Breast epithelium (tissue), 4 donors: Measurements from ENCODE around the gene ZMIZ1. TPM values are rescaled to one million over a fixed set of nuclear protein-coding genes. Genes with fewer than 3 reads are reported as not detected.
A peak's percentile ranks its signal among the peaks of the same experiment; 100 is the strongest.

Experiments
- DNase-seq, 2 donors: peaks; one replicate each; pipeline ENCODE4 v3.0.0-alpha.2; 2019; ENCODE audit warnings: low spot score in 2 of 2
- H3K27ac ChIP-seq, 2 donors: fragments of 200-600 bp; sonication (generic) in 1 of 2; one replicate each; pipeline ENCODE4 v1.5.1; 2016 to 2019; ENCODE audit warnings: mild to moderate bottlenecking in 1 of 2
- H3K27me3 ChIP-seq, 2 donors: fragments of 200-600 bp; sonication (generic) in 1 of 2; one replicate each; pipeline versions ENCODE4 v1.5.1 to v1.6.0; 2017 to 2019; ENCODE audit warnings: control low read depth in 1 of 2, mild to moderate bottlenecking in 1 of 2
- H3K36me3 ChIP-seq: fragments of 200-600 bp; one replicate; pipeline ENCODE4 v1.5.1; 2019
- H3K4me1 ChIP-seq, 2 donors: fragments of 200-600 bp; sonication (generic); one replicate each; pipeline ENCODE4 v1.5.1; 2016 to 2019; ENCODE audit warnings: control low read depth in 1 of 2
- H3K4me3 ChIP-seq, 3 donors: fragments of 200-600 bp; sonication (generic); 1 replicate in 2 of 3; 2 replicates in 1 of 3; pipeline ENCODE4 v1.5.1; 2016 to 2019; ENCODE audit warnings: mild to moderate bottlenecking in 3 of 3, moderate library complexity in 2 of 3
- H3K9me3 ChIP-seq, 2 donors: fragments of 200-600 bp; sonication (generic) in 1 of 2; one replicate each; pipeline ENCODE4 v1.5.1; 2016 to 2019; ENCODE audit warnings: control low read depth in 1 of 2
- CTCF ChIP-seq, 3 donors: fragments of 450-650 bp; IDR thresholded peaks; one replicate each; pipeline ENCODE4 v1.5.1; 2016 to 2017; ENCODE audit warnings: antibody characterized with exemption in 3 of 3, mild to moderate bottlenecking in 3 of 3, moderate library complexity in 3 of 3
- POLR2A ChIP-seq: fragments of 450-650 bp; IDR thresholded peaks from one replicate; pipeline ENCODE4 v1.6.1; 2016; ENCODE audit warnings: antibody characterized with exemption, mild to moderate bottlenecking, moderate library complexity
- POLR2AphosphoS5 ChIP-seq, 3 donors: sonication (generic); formaldehyde crosslinking; IDR thresholded peaks; one replicate each; pipeline ENCODE4 v1.6.1; 2017; ENCODE audit warnings: antibody characterized with exemption in 3 of 3
- intact Hi-C: fragments of 100-400 bp; cut with DNase I; formaldehyde crosslinking; loops from one replicate; pipeline ENCODE4 v1.15.1; 2023; ENCODE audit warnings: low total_unique reads
- total RNA-seq, 3 donors: library from RNA; depleted of rRNA; stranded (reverse); fragments of >200 nt; gene quantifications; one replicate each; pipeline ENCODE4 v1.1.0, GENCODE V29; 2016

The ZMIZ1 gene
- total RNA-seq, 3 donors from 2014 or later, result 34.4 to 63.7 (median 39.8) TPM

GRCh38 chr10:79229830-79230327 is 161.1 kb downstream of the ZMIZ1 start:
- Histone ChIP-seq H3K4me3 (no peak overlapping the region), H3K9me3 (no peaks in the 10 kb centered on the region), H3K4me1 (peaks cover 7 to 19% of the 10 kb centered on the region in 2 donors), H3K27ac (peak overlapping the region; percentile 76 to 82), H3K27me3 (no peaks in the 10 kb centered on the region), H3K36me3 (no peaks in the 10 kb centered on the region)
- TF ChIP-seq POLR2AphosphoS5 (IDR thresholded peaks at IDR 0.05) (no peak), POLR2A (no peak), CTCF (IDR thresholded peaks at IDR 0.05) (no peak)
- intact Hi-C loops, result no loop called here
- no peak for DNase-seq

- Histone ChIP-seq H3K4me1 (peaks cover 7 to 23% of the 10 kb centered on the region in 2 donors), H3K27ac (peak overlapping the region; percentile 76 to 82), H3K9me3 (no peaks in the 10 kb centered on the region), H3K4me3 (no peak overlapping the region), H3K27me3 (no peaks in the 10 kb centered on the region), H3K36me3 (no peaks in the 10 kb centered on the region)
- intact Hi-C loops, result no loop called here
- no peak for DNase-seq
- TF ChIP-seq POLR2AphosphoS5 (IDR thresholded peaks at IDR 0.05), result no peak
- no peak for TF ChIP-seq POLR2A
- TF ChIP-seq CTCF (IDR thresholded peaks at IDR 0.05), result no peak
Measured at GRCh38 chr10:79230328-79230830, 161.6 kb downstream of the ZMIZ1 start.

GRCh38 chr10:79230850-79231249 is 162.1 kb downstream of the ZMIZ1 start:
- H3K4me1 ChIP-seq, result peaks cover 7 to 23% of the 10 kb centered on the region in 2 donors
- no peaks in the 10 kb centered on the region for H3K36me3 ChIP-seq

GRCh38 chr10:79231908-79232307 is 163.1 kb downstream of the ZMIZ1 start:
- H3K9me3 ChIP-seq, result no peaks in the 10 kb centered on the region
- H3K36me3 ChIP-seq, result no peaks in the 10 kb centered on the region
- intact Hi-C loops, result no loop called here

More at GRCh38 chr10:79230850-79231249, 162.1 kb downstream of the ZMIZ1 start:
- no peak for DNase-seq
- Histone ChIP-seq H3K4me3 (no peak overlapping the region), H3K27ac (no peak overlapping the region), H3K9me3 (no peaks in the 10 kb centered on the region), H3K27me3 (no peaks in the 10 kb centered on the region)
- intact Hi-C loops, result no loop called here
- TF ChIP-seq POLR2AphosphoS5 (IDR thresholded peaks at IDR 0.05) (no peak), CTCF (IDR thresholded peaks at IDR 0.05) (no peak), POLR2A (no peak)

More at GRCh38 chr10:79231908-79232307, 163.1 kb downstream of the ZMIZ1 start:
- H3K4me1 ChIP-seq, result peaks cover 10 to 23% of the 10 kb centered on the region in 2 donors
- TF ChIP-seq POLR2A (no peak), POLR2AphosphoS5 (IDR thresholded peaks at IDR 0.05) (no peak), CTCF (IDR thresholded peaks at IDR 0.05) (no peak)
- H3K27ac ChIP-seq, result no peak overlapping the region
- H3K4me3 ChIP-seq, result no peak overlapping the region
- no peak for DNase-seq
- no peaks in the 10 kb centered on the region for H3K27me3 ChIP-seq
